ENCODE results near the gene NUDC. TPM values are rescaled to one million over a fixed set of nuclear protein-coding genes. Genes with fewer than 3 reads are reported as not detected.
A peak's percentile ranks its signal among the peaks of the same experiment; 100 is the strongest.
"Not testable (repeated sequence)": the region's sequence is repeated elsewhere in the genome, so short reads cannot be mapped to it uniquely, and the experiment has no call there.

NUDC gene
- 10 to 100 TPM; 48.9 to 84.0 (median 61.4) TPM for total RNA-seq
- 10 to 100 TPM; 62.8 to 95.9 TPM for polyA plus RNA-seq
- long read RNA-seq, donor 1, transcript NUDC-201 (9 exons, 1,800 nt) = major isoform, 240 of 254 reads
- long read RNA-seq, donor 1, partial matches to known transcripts = 8 of 254 reads
- long read RNA-seq, donor 1, other reads (novel, unspliced or antisense) = 6 of 254 reads
- long read RNA-seq, donor 2, transcript NUDC-201 (9 exons, 1,800 nt) = major isoform, 191 of 209 reads
- long read RNA-seq, donor 2, partial matches to known transcripts = 13 of 209 reads
- long read RNA-seq, donor 2, other reads (novel, unspliced or antisense) = 5 of 209 reads
- long read RNA-seq, donor 3, transcript NUDC-201 (9 exons, 1,800 nt) = major isoform, 480 of 514 reads
- long read RNA-seq, donor 3, partial matches to known transcripts = 6 of 514 reads
- long read RNA-seq, donor 3, other reads (novel, unspliced or antisense) = 28 of 514 reads

DNA sequence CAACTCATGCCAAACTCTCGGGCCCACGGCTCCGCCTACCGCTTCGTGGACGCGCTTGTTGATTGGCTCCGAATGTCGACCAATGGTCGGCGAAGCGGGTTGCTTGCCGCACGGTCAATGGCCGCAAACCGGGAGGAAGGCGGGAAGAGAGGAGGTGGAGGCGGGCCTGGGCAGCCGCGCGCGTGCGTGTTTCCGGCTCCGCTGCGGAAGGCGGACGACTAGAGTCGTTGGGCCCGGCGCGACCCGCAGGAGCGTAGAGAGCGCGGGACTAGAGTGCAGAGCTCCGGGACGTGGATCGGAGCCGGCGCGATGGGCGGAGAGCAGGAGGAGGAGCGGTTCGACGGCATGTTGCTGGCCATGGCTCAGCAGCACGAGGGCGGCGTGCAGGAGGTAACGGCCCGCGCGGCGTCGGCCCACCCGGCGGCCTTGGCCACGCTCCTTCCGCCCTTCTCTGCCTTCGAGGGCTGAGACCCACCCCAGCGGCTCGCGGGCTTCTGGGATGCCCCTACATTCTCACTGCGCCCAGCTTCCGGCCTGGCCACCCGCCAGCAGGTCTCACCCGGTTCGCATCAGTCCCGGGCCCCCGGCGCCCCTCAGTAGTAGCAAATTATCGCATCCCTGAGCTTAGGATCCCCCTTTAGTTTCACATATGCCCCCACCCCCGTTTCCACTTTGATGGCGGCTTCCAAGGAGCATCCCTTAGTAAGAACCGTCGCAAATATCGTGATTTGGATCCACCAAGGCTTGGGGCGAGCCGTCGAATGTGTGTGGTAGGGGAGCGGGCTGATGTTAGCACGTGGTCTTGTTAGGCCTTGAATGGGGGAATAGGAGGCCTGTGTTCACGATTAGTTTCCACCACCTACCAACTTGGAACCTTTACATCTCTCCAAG, at the start of gene NUDC:
TSS of gene NUDC (plus strand) at position 204 of the 891 bp plus-strand sequence. CDS start at position 310, 106 bp downstream.
- 1 to 2% methylated on average over 83 of the region's 83 CpGs for WGBS, 2 donors

DNA sequence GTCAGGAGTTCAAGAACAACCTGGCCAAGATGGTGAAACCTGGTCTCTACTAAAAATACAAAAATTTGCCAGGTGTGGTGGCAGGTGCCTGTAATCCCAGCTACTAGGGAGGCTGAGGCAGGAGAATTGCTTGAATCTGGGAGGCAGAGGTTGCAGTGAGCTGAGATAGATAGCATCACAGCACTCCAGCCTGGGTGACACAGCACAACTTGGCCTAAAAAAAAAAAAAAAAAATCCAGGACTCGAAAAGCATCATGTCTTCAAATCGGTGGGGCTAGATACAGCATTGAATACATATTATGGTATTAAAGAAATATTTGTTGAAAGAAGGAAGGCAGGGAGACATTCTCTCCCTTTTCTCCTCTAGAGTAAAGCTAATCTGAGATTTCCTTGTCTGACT, 48.4 kb upstream of the NUDC start:
- not testable (repeated sequence) for H3K27ac ChIP-seq

More for the DNA sequence above, at the start of gene NUDC:
- intact Hi-C loops (cut with DNase I) = loop anchor here in 1 of 10 donors (2.0 to 5.0 kb wide), 2 partner anchors 31 to 76 kb away; partner anchors contain the start of gene GPN2
- Histone ChIP-seq H3K27me3 (no peaks in the 10 kb centered on the region), H3K9me3 (no peaks in the 10 kb centered on the region), H3K4me1 (peaks cover 7 to 28% (median 22%) of the 10 kb centered on the region in 9 donors), H3K4me3 (peak within 1 kb of the TSS; percentile 84 to 98 (median 92)), H3K27ac (peak within 1 kb of the TSS in 9 of 10 donors; percentile 71 to 95 (median 88)), H3K36me3 (peaks cover 0 to 38% (median 19%) of the 10 kb centered on the region in 9 donors)
- TF ChIP-seq, protein P1, sequence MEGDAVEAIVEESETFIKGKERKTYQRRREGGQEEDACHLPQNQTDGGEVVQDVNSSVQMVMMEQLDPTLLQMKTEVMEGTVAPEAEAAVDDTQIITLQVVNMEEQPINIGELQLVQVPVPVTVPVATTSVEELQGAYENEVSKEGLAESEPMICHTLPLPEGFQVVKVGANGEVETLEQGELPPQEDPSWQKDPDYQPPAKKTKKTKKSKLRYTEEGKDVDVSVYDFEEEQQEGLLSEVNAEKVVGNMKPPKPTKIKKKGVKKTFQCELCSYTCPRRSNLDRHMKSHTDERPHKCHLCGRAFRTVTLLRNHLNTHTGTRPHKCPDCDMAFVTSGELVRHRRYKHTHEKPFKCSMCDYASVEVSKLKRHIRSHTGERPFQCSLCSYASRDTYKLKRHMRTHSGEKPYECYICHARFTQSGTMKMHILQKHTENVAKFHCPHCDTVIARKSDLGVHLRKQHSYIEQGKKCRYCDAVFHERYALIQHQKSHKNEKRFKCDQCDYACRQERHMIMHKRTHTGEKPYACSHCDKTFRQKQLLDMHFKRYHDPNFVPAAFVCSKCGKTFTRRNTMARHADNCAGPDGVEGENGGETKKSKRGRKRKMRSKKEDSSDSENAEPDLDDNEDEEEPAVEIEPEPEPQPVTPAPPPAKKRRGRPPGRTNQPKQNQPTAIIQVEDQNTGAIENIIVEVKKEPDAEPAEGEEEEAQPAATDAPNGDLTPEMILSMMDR (IDR thresholded peaks at IDR 0.05) = peak in 1 of 9 donors; percentile 18
- DNase-seq = peak; percentile 96 to 97
- peak; percentile 96 to 99 (median 99) for ATAC-seq

DNA sequence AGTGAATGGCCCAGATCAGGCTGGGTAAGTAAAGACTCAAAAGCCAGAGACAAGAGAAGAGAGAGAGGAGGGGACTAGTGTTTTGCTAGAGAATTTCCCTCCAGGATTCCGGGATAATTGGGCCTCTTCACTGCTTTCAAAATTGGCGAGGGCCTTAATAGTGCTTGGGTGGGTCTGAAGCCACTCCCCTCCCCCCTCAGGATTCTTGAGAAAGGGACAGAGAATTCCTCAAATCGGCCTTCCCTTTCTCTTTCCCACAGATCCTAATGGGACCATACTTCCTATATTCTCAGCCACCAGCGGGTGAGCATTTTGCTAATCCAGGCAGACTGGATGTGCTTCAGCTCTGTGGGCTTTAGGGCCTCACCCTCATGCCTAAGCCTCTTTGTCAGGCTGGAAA, 46.6 kb upstream of the NUDC start:
- no peak for ATAC-seq
- Histone ChIP-seq H3K27me3 (no peaks in the 10 kb centered on the region), H3K36me3 (peaks cover 0 to 55% (median 14%) of the 10 kb centered on the region in 9 donors), H3K27ac (no peak overlapping the region), H3K9me3 (no peaks in the 10 kb centered on the region), H3K4me3 (no peak overlapping the region), H3K4me1 (peaks cover 0 to 5% (median 0%) of the 10 kb centered on the region in 9 donors)
- no peak for DNase-seq
- TF ChIP-seq, protein P1 (IDR thresholded peaks at IDR 0.05) = no peak
- intact Hi-C loops (cut with DNase I) = loop anchor here (5.0 to 10.0 kb wide), 5 partner anchors 60 to 370 kb away; no protein-coding TSS in a partner anchor
- 65 to 70% methylated on average over 4 of the region's 4 CpGs for WGBS, 2 donors

More for the DNA sequence above, 48.4 kb upstream of the NUDC start:
- intact Hi-C loops (cut with DNase I) = loop anchor here in 3 of 10 donors (10.0 kb wide), 2 partner anchors 58 to 368 kb away; no protein-coding TSS in a partner anchor
- not testable (repeated sequence) for H3K9me3 ChIP-seq, ATAC-seq, DNase-seq, H3K27me3 ChIP-seq, H3K4me3 ChIP-seq, H3K4me1 ChIP-seq
- 83 to 84% methylated on average over 2 of the region's 2 CpGs for WGBS, 2 donors
- H3K36me3 ChIP-seq = peaks cover 0 to 37% (median under 1%) of the 10 kb centered on the region in 9 donors

DNA sequence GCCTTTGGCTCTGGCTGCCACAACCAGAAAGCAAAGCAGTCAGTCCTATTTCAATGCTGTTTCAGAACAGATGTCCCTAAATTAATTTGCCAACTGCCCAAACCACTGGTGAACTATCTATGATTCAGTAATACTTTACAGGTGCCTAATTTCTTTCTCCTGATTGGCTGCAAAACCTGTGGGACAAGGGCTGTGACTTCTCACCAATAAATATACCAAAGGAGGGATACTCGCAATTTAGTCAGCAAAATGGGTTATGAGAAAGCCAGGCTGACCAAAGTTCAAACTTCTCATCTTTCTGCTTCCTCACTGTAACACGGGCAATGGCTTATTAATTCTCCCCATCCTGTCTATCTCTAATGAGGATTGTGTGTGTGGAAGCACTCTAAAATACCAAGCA, 44.2 kb upstream of the NUDC start:
- H3K9me3 ChIP-seq = no peaks in the 10 kb centered on the region
- H3K4me1 ChIP-seq = peaks cover 0 to 5% (median 0%) of the 10 kb centered on the region in 9 donors
- no peak overlapping the region for H3K4me3 ChIP-seq
- DNase-seq (no peak), ATAC-seq (no peak)
- no peaks in the 10 kb centered on the region for H3K27me3 ChIP-seq
- peaks cover 0 to 79% (median 36%) of the 10 kb centered on the region in 9 donors for H3K36me3 ChIP-seq
- intact Hi-C loops (cut with DNase I) = loop anchor here (2.0 to 10.0 kb wide), 6 partner anchors 25 to 373 kb away; no protein-coding TSS in a partner anchor
- WGBS, 2 donors = 80 to 84% methylated on average over 2 of the region's 2 CpGs
- H3K27ac ChIP-seq = no peak overlapping the region
- TF ChIP-seq, protein P1 (IDR thresholded peaks at IDR 0.05) = no peak
